Activated naive CD4-positive, alpha-beta T cell treated with anti-CD3 and anti-CD28 coated beads, Interleukin-2, amount 50 U/mL, for 72 hours (primary cell): ENCODE data around the gene FOSB. TPM values are rescaled to one million over a fixed set of nuclear protein-coding genes. Genes with fewer than 3 reads are reported as not detected.

Experiments
- ATAC-seq, 2 donors: fragments of 150-1000 bp; cut with Tn5 transposase; 2 replicates each; pipeline ENCODE4 v1.10.0; 2021; ENCODE audit warnings: mild to moderate bottlenecking in 2 of 2, moderate library complexity in 2 of 2
- DNase-seq, 2 donors: peaks; one replicate each; pipeline ENCODE4 v3.0.0; 2021 to 2022; ENCODE audit warnings: low spot score in 2 of 2
- H3K27ac Mint-ChIP-seq, 2 donors: one replicate each; pipeline ENCODE4 v1.8.0; 2022; ENCODE audit warnings: mild to moderate bottlenecking in 2 of 2, mixed read lengths in 2 of 2
- H3K36me3 Mint-ChIP-seq, 2 donors: one replicate each; pipeline ENCODE4 v1.8.0; 2022; ENCODE audit warnings: mixed read lengths in 2 of 2
- H3K9me3 Mint-ChIP-seq, 2 donors: one replicate each; pipeline ENCODE4 v1.8.0; 2022; ENCODE audit warnings: mixed read lengths in 2 of 2
- total RNA-seq, 2 donors: library from RNA; stranded (reverse); gene quantifications; one replicate each; pipeline ENCODE4 v1.2.3, GENCODE V29; 2022

Gene FOSB
- total RNA-seq, 2 donors from 2014 or later = 19.9 to 37.6 TPM

- H3K27ac Mint-ChIP-seq = peak overlapping the region; percentile 57 to 84
Measured at GRCh38 chr19:45455707-45456499, 11.9 kb upstream of the FOSB start.

GRCh38 chr19:45456500-45456815, 11.3 kb upstream of the FOSB start:
- H3K9me3 Mint-ChIP-seq = no peaks in the 10 kb centered on the region
- ATAC-seq (no peak), DNase-seq (no peak)
- H3K27ac Mint-ChIP-seq = peak overlapping the region; percentile 57 to 84
- no peaks in the 10 kb centered on the region for H3K36me3 Mint-ChIP-seq

More at GRCh38 chr19:45455707-45456499, 11.9 kb upstream of the FOSB start:
- peak; percentile 53 to 91 for DNase-seq
- ATAC-seq = peak; percentile 61 to 89
- H3K36me3 Mint-ChIP-seq = no peaks in the 10 kb centered on the region
- H3K9me3 Mint-ChIP-seq = no peaks in the 10 kb centered on the region

GRCh38 chr19:45457776-45458175, 10.0 kb upstream of the FOSB start:
- peak overlapping the region in 1 of 2 donors; percentile 23 for H3K27ac Mint-ChIP-seq
- DNase-seq (no peak), ATAC-seq (no peak)
- H3K9me3 Mint-ChIP-seq = no peaks in the 10 kb centered on the region
- no peaks in the 10 kb centered on the region for H3K36me3 Mint-ChIP-seq

- no peak overlapping the region for H3K27ac Mint-ChIP-seq
- DNase-seq = no peak
- ATAC-seq = no peak
- no peaks in the 10 kb centered on the region for H3K36me3 Mint-ChIP-seq
- H3K9me3 Mint-ChIP-seq = no peaks in the 10 kb centered on the region
Measured at GRCh38 chr19:45460807-45461347, 6.9 kb upstream of the FOSB start.

GRCh38 chr19:45462174-45462573, 5.6 kb upstream of the FOSB start:
- H3K36me3 Mint-ChIP-seq = no peaks in the 10 kb centered on the region
- no peak overlapping the region for H3K27ac Mint-ChIP-seq
- DNase-seq (no peak), ATAC-seq (no peak)
- no peaks in the 10 kb centered on the region for H3K9me3 Mint-ChIP-seq

GRCh38 chr19:45463241-45463640, 4.6 kb upstream of the FOSB start:
- DNase-seq (no peak), ATAC-seq (no peak)
- no peaks in the 10 kb centered on the region for H3K36me3 Mint-ChIP-seq
- H3K9me3 Mint-ChIP-seq = no peaks in the 10 kb centered on the region
- H3K27ac Mint-ChIP-seq = no peak overlapping the region

- Mint-ChIP-seq H3K27ac (no peak overlapping the region), H3K9me3 (no peaks in the 10 kb centered on the region), H3K36me3 (no peaks in the 10 kb centered on the region)
- ATAC-seq (no peak), DNase-seq (no peak)
Measured at GRCh38 chr19:45464274-45464673, 3.5 kb upstream of the FOSB start.

GRCh38 chr19:45464852-45465441, 2.8 kb upstream of the FOSB start:
- DNase-seq (no peak), ATAC-seq (no peak)
- H3K9me3 Mint-ChIP-seq = no peaks in the 10 kb centered on the region
- H3K27ac Mint-ChIP-seq = no peak overlapping the region
- no peaks in the 10 kb centered on the region for H3K36me3 Mint-ChIP-seq

GRCh38 chr19:45467115-45467455, 711 bp upstream of the FOSB start:
- ATAC-seq (no peak), DNase-seq (no peak)
- Mint-ChIP-seq H3K27ac (peak overlapping the region; percentile 36 to 96), H3K36me3 (no peaks in the 10 kb centered on the region), H3K9me3 (no peaks in the 10 kb centered on the region)

GRCh38 chr19:45468159-45468651, 409 bp downstream of the FOSB start:
- peak overlapping the region; percentile 96 to 98 for H3K27ac Mint-ChIP-seq
- DNase-seq (peak in 1 of 2 donors; percentile 63), ATAC-seq (peak in 1 of 2 donors; percentile 4)
- peaks cover 0 to 9% of the 10 kb centered on the region in 2 donors for H3K36me3 Mint-ChIP-seq
- no peaks in the 10 kb centered on the region for H3K9me3 Mint-ChIP-seq

- Mint-ChIP-seq H3K36me3 (peaks cover 0 to 9% of the 10 kb centered on the region in 2 donors), H3K9me3 (no peaks in the 10 kb centered on the region), H3K27ac (peak overlapping the region; percentile 96 to 98)
- ATAC-seq (peak; percentile 54 to 55), DNase-seq (no peak)
Measured at GRCh38 chr19:45468803-45469131, 971 bp downstream of the FOSB start.

- DNase-seq (peak; percentile 94), ATAC-seq (peak; percentile 74)
- Mint-ChIP-seq H3K27ac (peak overlapping the region; percentile 96 to 99), H3K36me3 (peaks cover 0 to 9% of the 10 kb centered on the region in 2 donors), H3K9me3 (no peaks in the 10 kb centered on the region)
Measured at GRCh38 chr19:45469132-45469944, 1.5 kb downstream of the FOSB start.

GRCh38 chr19:45469945-45470761, 2.4 kb downstream of the FOSB start:
- DNase-seq (peak in 1 of 2 donors; percentile 64), ATAC-seq (peak; percentile 7 to 27)
- H3K27ac Mint-ChIP-seq = peak overlapping the region; percentile 96 to 99
- no peaks in the 10 kb centered on the region for H3K9me3 Mint-ChIP-seq
- H3K36me3 Mint-ChIP-seq = peaks cover 0 to 9% of the 10 kb centered on the region in 2 donors

GRCh38 chr19:45470762-45471081, 2.9 kb downstream of the FOSB start:
- H3K9me3 Mint-ChIP-seq = no peaks in the 10 kb centered on the region
- DNase-seq = no peak
- peak overlapping the region; percentile 90 to 96 for H3K27ac Mint-ChIP-seq
- peaks cover 0 to 9% of the 10 kb centered on the region in 2 donors for H3K36me3 Mint-ChIP-seq
- ATAC-seq = no peak

GRCh38 chr19:45471111-45471930, 3.5 kb downstream of the FOSB start:
- ATAC-seq = no peak
- Mint-ChIP-seq H3K27ac (peak overlapping the region; percentile 90 to 96), H3K36me3 (peaks cover 0 to 9% of the 10 kb centered on the region in 2 donors), H3K9me3 (no peaks in the 10 kb centered on the region)
- DNase-seq = no peak
